ENCODE measurements around the gene LY6G6D.

LY6G6D gene

GRCh38 chr6:31711233-31711632, 3.9 kb upstream of the LY6G6D start:
- H3K4me2 ChIP-seq (ENCODE audit: low read length), result no peak overlapping the region
- H3K9me3 ChIP-seq (ENCODE audit: low read length), result no peaks in the 10 kb centered on the region

GRCh38 chr6:31712296-31712695, 2.9 kb upstream of the LY6G6D start:
- no peak overlapping the region for H3K4me3 ChIP-seq (ENCODE audit: low read depth, low read length, poor library complexity, severe bottlenecking)
- H3F3A ChIP-seq (ENCODE audit: insufficient read depth, low read length), result 0 out of 2 replicates have a peak, but pooled peaks cover 4% of the 10 kb centered on the region
- TF ChIP-seq EZH2 (IDR thresholded peaks at IDR 0.05; ENCODE audit: borderline replicate concordance, low read length), result no peak
- TF ChIP-seq, protein P1, sequence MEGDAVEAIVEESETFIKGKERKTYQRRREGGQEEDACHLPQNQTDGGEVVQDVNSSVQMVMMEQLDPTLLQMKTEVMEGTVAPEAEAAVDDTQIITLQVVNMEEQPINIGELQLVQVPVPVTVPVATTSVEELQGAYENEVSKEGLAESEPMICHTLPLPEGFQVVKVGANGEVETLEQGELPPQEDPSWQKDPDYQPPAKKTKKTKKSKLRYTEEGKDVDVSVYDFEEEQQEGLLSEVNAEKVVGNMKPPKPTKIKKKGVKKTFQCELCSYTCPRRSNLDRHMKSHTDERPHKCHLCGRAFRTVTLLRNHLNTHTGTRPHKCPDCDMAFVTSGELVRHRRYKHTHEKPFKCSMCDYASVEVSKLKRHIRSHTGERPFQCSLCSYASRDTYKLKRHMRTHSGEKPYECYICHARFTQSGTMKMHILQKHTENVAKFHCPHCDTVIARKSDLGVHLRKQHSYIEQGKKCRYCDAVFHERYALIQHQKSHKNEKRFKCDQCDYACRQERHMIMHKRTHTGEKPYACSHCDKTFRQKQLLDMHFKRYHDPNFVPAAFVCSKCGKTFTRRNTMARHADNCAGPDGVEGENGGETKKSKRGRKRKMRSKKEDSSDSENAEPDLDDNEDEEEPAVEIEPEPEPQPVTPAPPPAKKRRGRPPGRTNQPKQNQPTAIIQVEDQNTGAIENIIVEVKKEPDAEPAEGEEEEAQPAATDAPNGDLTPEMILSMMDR (IDR thresholded peaks at IDR 0.05; ENCODE audit: low read length), result peak; percentile 47
- H3K9ac ChIP-seq (ENCODE audit: low read length), result no peak overlapping the region
- no peaks in the 10 kb centered on the region for H3K79me2 ChIP-seq (ENCODE audit: insufficient read depth, low read length)
- no peak overlapping the region for H3K4me2 ChIP-seq (ENCODE audit: low read length)
- H3K36me3 ChIP-seq (ENCODE audit: insufficient read depth, low read length), result no peaks in the 10 kb centered on the region
- H3K4me1 ChIP-seq (ENCODE audit: insufficient read depth, low read length, severe bottlenecking), result no peaks in the 10 kb centered on the region
- no peaks in the 10 kb centered on the region for H4K20me1 ChIP-seq (ENCODE audit: insufficient read depth, low read length)
- no peak overlapping the region for H2AFZ ChIP-seq (ENCODE audit: low read length)
- peaks cover 10% of the 10 kb centered on the region; the same call in 1 of the 2 replicates for H3K27me3 ChIP-seq (ENCODE audit: insufficient read depth, low read length)
- no peak overlapping the region for H3K27ac ChIP-seq (ENCODE audit: low read depth, low read length, poor library complexity, severe bottlenecking)
- H3K9me2 ChIP-seq (ENCODE audit: low read depth, low read length), result no peaks in the 10 kb centered on the region
- no peaks in the 10 kb centered on the region for H3K9me3 ChIP-seq (ENCODE audit: low read length)

More at GRCh38 chr6:31711233-31711632, 3.9 kb upstream of the LY6G6D start:
- Histone ChIP-seq H3K79me2 (ENCODE audit: insufficient read depth, low read length) (no peaks in the 10 kb centered on the region), H3K27me3 (ENCODE audit: insufficient read depth, low read length) (peaks cover 10% of the 10 kb centered on the region; the same call in 1 of the 2 replicates), H3K9me2 (ENCODE audit: low read depth, low read length) (no peaks in the 10 kb centered on the region), H2AFZ (ENCODE audit: low read length) (no peak overlapping the region), H3K27ac (ENCODE audit: low read depth, low read length, poor library complexity, severe bottlenecking) (no peak overlapping the region), H4K20me1 (ENCODE audit: insufficient read depth, low read length) (no peaks in the 10 kb centered on the region), H3K4me3 (ENCODE audit: low read depth, low read length, poor library complexity, severe bottlenecking) (no peak overlapping the region), H3K36me3 (ENCODE audit: insufficient read depth, low read length) (no peaks in the 10 kb centered on the region), H3K4me1 (ENCODE audit: insufficient read depth, low read length, severe bottlenecking) (no peaks in the 10 kb centered on the region), H3F3A (ENCODE audit: insufficient read depth, low read length) (no peaks in the 10 kb centered on the region), H3K9ac (ENCODE audit: low read length) (no peak overlapping the region)
- no peak for TF ChIP-seq EZH2 (IDR thresholded peaks at IDR 0.05; ENCODE audit: borderline replicate concordance, low read length)
- TF ChIP-seq, protein P1 (IDR thresholded peaks at IDR 0.05; ENCODE audit: low read length), result no peak

DNA sequence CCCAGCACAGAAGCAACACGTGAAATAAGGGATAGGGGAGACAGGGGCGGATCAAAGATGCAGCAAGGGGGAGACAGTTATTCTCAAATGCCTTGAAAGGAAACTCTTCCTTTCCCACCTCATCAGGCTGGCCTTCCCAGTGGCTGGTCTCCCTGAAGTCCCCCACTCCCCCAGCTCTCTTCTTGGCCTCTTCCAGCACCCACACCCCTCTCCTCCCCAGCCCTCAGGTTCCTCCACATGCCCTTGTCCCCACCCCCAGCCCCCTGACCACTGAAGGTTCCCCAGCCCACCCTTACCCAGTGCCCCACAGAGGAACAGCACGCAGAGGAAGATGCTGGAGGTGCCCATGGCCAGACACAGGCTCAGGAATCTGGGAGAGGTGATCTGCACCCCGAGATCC, 1.7 kb upstream of the LY6G6D start:
- H3K4me3 ChIP-seq (ENCODE audit: low read depth, low read length, poor library complexity, severe bottlenecking), result no peak overlapping the region
- no peak for TF ChIP-seq EZH2 (IDR thresholded peaks at IDR 0.05; ENCODE audit: borderline replicate concordance, low read length)
- TF ChIP-seq, protein P1 (IDR thresholded peaks at IDR 0.05; ENCODE audit: low read length), result no peak
- no peaks in the 10 kb centered on the region for H3K4me1 ChIP-seq (ENCODE audit: insufficient read depth, low read length, severe bottlenecking)
- H3F3A ChIP-seq (ENCODE audit: insufficient read depth, low read length), result 0 out of 2 replicates have a peak, but pooled peaks cover 4% of the 10 kb centered on the region
- no peaks in the 10 kb centered on the region for H3K9me3 ChIP-seq (ENCODE audit: low read length)
- no peak overlapping the region for H3K4me2 ChIP-seq (ENCODE audit: low read length)
- no peak overlapping the region for H2AFZ ChIP-seq (ENCODE audit: low read length)
- H3K9ac ChIP-seq (ENCODE audit: low read length), result no peak overlapping the region
- no peaks in the 10 kb centered on the region for H3K79me2 ChIP-seq (ENCODE audit: insufficient read depth, low read length)
- no peaks in the 10 kb centered on the region for H3K9me2 ChIP-seq (ENCODE audit: low read depth, low read length)
- H4K20me1 ChIP-seq (ENCODE audit: insufficient read depth, low read length), result no peaks in the 10 kb centered on the region
- H3K36me3 ChIP-seq (ENCODE audit: insufficient read depth, low read length), result no peaks in the 10 kb centered on the region
- H3K27me3 ChIP-seq (ENCODE audit: insufficient read depth, low read length), result peaks cover 10% of the 10 kb centered on the region; the same call in 1 of the 2 replicates
- no peak overlapping the region for H3K27ac ChIP-seq (ENCODE audit: low read depth, low read length, poor library complexity, severe bottlenecking)

Data from OCI-LY1 (cell line).